Tibial nerve (tissue), 4 donors: ENCODE results near the gene RTBDN.

Experiments used
- CTCF ChIP-seq, 5 experiments: fragments of 200-600 bp in 3 of 5; fragments of 450-650 bp in 2 of 5; sonication (generic) in 3 of 5; IDR thresholded peaks; one replicate each; pipeline ENCODE4 v1.5.1; 2016 to 2019; ENCODE audit warnings: antibody characterized with exemption in 5 of 5, mild to moderate bottlenecking in 3 of 5, moderate library complexity in 2 of 5
- EP300 ChIP-seq, 2 donors: sonication (generic); formaldehyde crosslinking; IDR thresholded peaks; one replicate each; pipeline ENCODE4 v1.6.1; 2017; ENCODE audit warnings: antibody characterized with exemption in 2 of 2, mild to moderate bottlenecking in 1 of 2
- POLR2A ChIP-seq, 2 donors: fragments of 450-650 bp; IDR thresholded peaks; one replicate each; pipeline ENCODE4 v1.6.1; 2017; ENCODE audit warnings: antibody characterized with exemption in 2 of 2, mild to moderate bottlenecking in 2 of 2, moderate library complexity in 2 of 2

- TF ChIP-seq CTCF (IDR thresholded peaks at IDR 0.05) (no peak), POLR2A (IDR thresholded peaks at IDR 0.05) (no peak), EP300 (IDR thresholded peaks at IDR 0.05) (no peak)
Observed at GRCh38 chr19:12868540-12869112, 34.2 kb upstream of the RTBDN start.
